ENCODE data around the gene MGAM2.
A peak's percentile ranks its signal among the peaks of the same experiment; 100 is the strongest.
"Not testable (repeated sequence)": the region's sequence is repeated elsewhere in the genome, so short reads cannot be mapped to it uniquely, and the experiment has no call there.

The MGAM2 gene

GRCh38 chr7:142100634-142101033, 10.9 kb upstream of the MGAM2 start:
- no peak overlapping the region for H3K4me3 ChIP-seq (ENCODE audit: control insufficient read depth, low read depth, low read length)
- DNase-seq (ENCODE audit: low read depth) = no peak
- no peak for TF ChIP-seq CTCF (conservative IDR thresholded peaks at IDR 0.05; ENCODE audit: control insufficient read depth, insufficient read depth, low read depth, low read length)

DNA sequence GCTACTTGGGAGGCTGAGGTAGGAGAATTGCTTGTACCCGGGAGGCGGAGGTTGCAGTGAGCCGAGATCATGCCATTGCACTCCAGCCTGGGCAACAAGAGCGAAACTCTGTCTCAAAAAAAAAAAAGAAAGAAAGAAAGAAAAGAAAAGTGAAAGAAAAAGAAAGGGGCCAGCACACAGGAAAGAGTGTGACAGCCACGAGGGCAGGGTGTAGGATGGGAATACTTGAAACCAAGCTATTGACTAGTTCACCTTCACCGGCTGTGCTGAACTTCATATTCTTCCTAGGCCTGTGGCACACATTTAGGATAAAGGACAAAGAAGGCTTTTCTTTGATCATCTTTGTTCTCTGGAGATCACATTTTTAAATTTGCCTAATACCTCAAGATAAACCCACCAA, 9.7 kb upstream of the MGAM2 start:
- not testable (repeated sequence) for H3K4me3 ChIP-seq (ENCODE audit: control insufficient read depth, low read depth, low read length); DNase-seq (ENCODE audit: low read depth)

DNA sequence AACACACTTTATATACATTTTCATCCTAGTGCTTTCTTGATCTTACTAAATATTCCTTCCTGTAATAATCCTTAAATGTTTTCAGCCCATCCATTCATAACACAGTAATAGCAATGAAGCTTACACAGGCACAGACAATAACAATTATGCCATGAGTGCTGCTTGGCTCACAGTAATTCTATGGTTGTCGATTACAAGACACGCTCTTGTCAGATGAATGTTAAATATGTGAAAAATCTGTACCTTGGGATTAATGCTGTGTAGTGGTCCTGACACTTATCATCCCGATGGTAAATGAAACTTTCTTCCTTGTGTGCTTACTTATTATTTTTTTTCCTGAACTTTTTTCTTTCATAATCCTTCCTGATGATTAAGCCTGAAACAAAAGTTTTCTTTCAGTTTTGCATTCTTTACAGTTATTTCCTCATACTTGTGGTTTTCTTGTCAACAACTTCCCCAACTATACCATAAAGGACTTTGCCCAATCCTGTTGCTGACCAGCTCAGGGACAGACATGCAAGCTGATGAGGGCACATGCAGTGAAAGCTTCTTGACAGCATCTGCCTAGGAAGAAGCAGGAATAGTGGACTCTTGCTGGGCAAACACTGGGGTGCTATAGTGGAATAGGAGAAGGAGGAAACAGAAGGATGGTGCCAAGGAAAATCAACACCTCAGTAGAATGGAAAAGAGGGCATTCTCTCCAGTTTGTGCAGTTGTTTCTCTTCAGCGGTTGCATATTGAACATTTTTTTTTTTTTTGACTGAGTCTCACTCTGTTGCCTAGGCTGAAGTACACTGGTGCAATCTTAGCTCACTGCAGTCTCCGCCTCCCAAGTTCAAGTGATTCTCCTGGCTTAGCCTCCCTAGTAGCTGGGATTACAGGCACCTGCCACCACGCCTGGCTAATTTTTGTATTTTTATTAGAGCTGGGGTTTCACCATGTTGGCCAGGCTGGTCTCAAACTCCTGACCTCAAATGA, 6.7 kb upstream of the MGAM2 start:
- DNase-seq (ENCODE audit: low read depth) = peak; percentile 13
- TF ChIP-seq CTCF (conservative IDR thresholded peaks at IDR 0.05; ENCODE audit: control insufficient read depth, insufficient read depth, low read depth, low read length) = no peak
- H3K4me3 ChIP-seq (ENCODE audit: control insufficient read depth, low read depth, low read length) = no peak overlapping the region

DNA sequence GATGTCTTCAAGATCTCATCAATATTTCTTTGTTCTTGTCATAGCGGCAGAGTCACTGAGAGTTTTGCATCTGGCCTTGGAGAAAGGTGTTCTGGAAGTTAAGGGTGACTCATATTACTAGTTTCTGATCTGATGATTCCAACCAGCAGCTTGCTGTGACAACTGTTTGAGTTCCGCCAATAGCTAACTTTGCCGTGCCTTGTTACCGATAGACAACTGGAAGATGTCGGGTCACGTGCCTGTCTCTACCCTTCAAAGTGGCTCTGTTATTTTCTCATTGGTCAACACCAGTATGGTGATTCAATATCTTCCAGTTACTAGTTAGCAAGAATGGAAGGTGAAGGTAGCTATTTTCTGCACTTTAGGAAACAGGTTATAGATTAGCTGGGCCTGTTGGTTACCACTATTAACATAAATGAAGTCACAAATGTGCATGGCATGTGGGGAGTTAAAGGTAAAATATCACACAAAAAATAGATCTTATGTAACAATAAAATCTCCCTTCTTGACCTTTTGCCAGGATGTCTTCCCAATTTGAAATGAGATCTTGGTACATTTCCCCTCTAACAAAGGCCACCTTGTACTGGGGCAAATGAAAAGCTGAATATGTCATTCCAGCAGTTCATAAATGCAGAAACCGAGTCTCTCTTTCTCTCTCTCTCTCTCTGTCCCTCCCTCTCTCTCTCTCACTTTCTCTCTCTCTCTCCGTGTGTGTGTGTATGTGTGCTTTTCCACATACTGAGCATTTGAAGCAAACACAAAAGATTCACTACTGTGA, 2.6 kb upstream of the MGAM2 start:
- no peak for TF ChIP-seq CTCF (conservative IDR thresholded peaks at IDR 0.05; ENCODE audit: control insufficient read depth, insufficient read depth, low read depth, low read length)
- H3K4me3 ChIP-seq (ENCODE audit: control insufficient read depth, low read depth, low read length) = no peak overlapping the region
- DNase-seq (ENCODE audit: low read depth) = no peak

- H3K4me3 ChIP-seq (ENCODE audit: control insufficient read depth, low read depth, low read length) = no peak overlapping the region
- no peak for DNase-seq (ENCODE audit: low read depth)
- TF ChIP-seq CTCF (conservative IDR thresholded peaks at IDR 0.05; ENCODE audit: control insufficient read depth, insufficient read depth, low read depth, low read length) = no peak
These were observed 1.4 kb upstream of the MGAM2 start for GRCh38 chr7:142110098-142110497.

- H3K4me3 ChIP-seq (ENCODE audit: control insufficient read depth, low read depth, low read length) = no peak overlapping the region
- TF ChIP-seq CTCF (conservative IDR thresholded peaks at IDR 0.05; ENCODE audit: control insufficient read depth, insufficient read depth, low read depth, low read length) = no peak
These were observed 880 bp upstream of the MGAM2 start for GRCh38 chr7:142110638-142111037.

GRCh38 chr7:142112086-142112485, 568 bp downstream of the MGAM2 start:
- H3K4me3 ChIP-seq (ENCODE audit: control insufficient read depth, low read depth, low read length) = no peak overlapping the region
- no peak for TF ChIP-seq CTCF (conservative IDR thresholded peaks at IDR 0.05; ENCODE audit: control insufficient read depth, insufficient read depth, low read depth, low read length)
- DNase-seq (ENCODE audit: low read depth) = no peak

More at GRCh38 chr7:142110638-142111037, 880 bp upstream of the MGAM2 start:
- no peak for DNase-seq (ENCODE audit: low read depth)
